GM12874 (cell line): ENCODE measurements around the gene PLGLB1.
"Not testable (repeated sequence)": the region's sequence is repeated elsewhere in the genome, so short reads cannot be mapped to it uniquely, and the experiment has no call there.

ENCODE experiments used
- CTCF ChIP-seq: IDR thresholded peaks from 2 replicates; pipeline ENCODE4 v1.5.1; 2011; ENCODE audit warnings: low read depth, mild to moderate bottlenecking, control low read depth, low read length, moderate library complexity; ENCODE audit not compliant: insufficient read depth

PLGLB1 gene

GRCh38 chr2:87021744-87022143, at the start of gene PLGLB1:
Gene PLGLB1, minus strand, starts transcription at chr2:87021844. Its CDS starts 61 bp downstream, at chr2:87021783.
- TF ChIP-seq CTCF: not testable (repeated sequence)
